ENCODE measurements around the gene GALNT12.

The GALNT12 gene, protein sequence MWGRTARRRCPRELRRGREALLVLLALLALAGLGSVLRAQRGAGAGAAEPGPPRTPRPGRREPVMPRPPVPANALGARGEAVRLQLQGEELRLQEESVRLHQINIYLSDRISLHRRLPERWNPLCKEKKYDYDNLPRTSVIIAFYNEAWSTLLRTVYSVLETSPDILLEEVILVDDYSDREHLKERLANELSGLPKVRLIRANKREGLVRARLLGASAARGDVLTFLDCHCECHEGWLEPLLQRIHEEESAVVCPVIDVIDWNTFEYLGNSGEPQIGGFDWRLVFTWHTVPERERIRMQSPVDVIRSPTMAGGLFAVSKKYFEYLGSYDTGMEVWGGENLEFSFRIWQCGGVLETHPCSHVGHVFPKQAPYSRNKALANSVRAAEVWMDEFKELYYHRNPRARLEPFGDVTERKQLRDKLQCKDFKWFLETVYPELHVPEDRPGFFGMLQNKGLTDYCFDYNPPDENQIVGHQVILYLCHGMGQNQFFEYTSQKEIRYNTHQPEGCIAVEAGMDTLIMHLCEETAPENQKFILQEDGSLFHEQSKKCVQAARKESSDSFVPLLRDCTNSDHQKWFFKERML

DNA sequence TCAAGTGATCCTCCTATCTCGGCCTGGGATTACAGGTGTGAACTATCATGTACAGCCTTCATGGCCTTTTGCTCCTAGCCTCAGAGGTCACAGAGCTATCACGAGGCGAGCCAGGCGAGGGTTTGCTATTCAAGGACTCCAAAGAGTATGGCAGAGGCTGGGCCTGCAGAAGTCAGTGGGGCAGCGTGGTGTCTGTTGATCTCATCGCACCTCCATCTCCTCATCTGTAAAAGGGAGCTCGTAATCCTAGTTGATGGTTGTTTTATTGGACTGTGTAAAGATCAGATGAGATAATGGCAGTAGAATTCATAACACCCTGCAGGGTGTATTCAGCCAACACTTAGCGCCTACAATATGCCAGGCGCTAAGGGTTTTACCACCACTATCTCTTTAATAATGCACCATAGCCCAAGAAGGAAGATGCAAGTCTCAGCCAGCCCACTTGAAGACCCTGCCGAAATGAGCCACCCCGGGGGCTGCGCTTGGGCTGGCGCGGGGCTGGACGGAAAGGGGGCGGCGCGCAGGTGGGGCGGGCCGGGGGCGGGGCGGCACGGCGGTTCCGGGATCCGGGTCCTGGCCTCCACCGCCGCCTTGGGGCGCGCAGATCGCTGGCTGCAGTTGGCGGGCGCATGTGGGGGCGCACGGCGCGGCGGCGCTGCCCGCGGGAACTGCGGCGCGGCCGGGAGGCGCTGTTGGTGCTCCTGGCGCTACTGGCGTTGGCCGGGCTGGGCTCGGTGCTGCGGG is at the start of gene GALNT12:
TSS of gene GALNT12 (plus strand) at position 601 of the 744 bp plus-strand sequence. CDS start at position 630, 29 bp downstream.
- DNase-seq = peak; percentile 44 to 45

DNA sequence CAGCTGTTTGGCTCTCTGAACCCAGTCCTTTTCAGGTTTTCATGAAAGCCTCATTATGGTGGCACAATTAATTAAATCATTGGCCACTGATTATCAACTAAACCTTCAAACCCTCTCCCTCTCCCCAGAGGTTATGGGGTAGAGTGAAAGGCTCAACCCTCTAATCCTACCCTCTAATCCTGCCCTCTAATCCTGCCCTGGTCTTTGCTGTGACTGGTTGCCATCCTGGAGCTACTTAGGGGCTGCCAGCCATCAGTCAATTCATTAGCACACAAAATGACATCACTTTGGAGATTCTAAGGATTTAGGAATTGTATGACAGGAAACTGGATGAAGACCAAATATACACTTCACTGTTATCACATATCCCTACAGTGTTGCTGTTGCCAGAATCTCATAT is 47.2 kb upstream of the GALNT12 start:
- no peak for DNase-seq

DNA sequence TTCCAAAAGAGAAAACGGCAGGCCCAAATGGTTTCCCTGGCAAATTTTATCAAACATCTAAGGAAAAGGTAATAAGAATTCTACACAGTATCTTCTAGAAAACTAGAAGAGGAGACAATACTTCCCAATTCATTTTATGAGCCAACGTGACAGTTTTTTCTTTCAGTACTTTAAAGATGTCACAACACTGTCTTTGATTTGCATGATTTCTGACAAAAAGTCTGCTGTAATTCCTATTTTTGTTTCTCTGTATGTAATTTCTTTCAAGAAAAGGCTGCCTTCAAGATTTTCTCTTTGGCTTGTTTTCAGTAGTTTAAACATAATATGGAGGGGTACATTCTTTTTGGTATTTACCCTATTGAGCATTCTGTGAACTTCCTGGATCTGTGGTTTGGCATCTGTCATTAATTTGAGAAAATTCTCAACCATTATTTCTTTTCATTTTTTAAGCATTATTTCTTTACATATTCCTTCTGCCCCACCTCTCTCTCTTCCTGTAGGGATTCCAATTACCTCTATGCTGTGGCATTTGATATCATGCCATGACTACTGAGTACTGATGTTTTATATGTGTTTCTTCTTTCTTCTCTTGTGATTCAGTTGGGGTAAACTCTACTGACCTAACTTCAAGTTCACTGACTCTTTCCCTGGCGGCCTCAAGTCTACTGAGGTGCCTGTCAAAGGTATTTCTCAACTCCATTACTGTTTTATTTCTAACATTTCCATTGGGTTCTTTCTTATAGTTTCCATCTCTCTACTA is 43.3 kb upstream of the GALNT12 start:
- no peak for DNase-seq

- no peak for DNase-seq
These were observed 42.2 kb upstream of the GALNT12 start for GRCh38 chr9:98765256-98765655.

GRCh38 chr9:98766586-98766985 is 40.9 kb upstream of the GALNT12 start:
- DNase-seq = no peak

DNA sequence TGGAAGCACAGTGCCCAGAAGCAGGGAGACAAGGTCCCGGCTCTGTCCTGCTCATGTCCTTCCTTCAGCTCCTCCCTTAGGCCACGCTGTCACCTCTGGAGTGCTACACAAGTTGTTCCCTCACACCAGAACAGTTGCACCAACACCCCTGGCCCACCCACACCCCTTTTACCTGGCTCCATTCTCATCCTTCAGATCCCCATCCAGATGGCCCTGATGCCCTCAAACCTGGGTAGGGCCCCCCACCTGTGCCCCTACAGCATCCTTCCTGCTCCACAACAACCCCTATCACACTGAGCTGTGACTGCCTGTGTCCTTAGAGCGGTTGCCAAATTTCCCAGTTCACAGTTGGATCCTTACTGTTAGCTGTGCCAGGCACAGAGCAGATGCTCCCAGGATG is 40.3 kb upstream of the GALNT12 start:
- no peak for DNase-seq

DNA sequence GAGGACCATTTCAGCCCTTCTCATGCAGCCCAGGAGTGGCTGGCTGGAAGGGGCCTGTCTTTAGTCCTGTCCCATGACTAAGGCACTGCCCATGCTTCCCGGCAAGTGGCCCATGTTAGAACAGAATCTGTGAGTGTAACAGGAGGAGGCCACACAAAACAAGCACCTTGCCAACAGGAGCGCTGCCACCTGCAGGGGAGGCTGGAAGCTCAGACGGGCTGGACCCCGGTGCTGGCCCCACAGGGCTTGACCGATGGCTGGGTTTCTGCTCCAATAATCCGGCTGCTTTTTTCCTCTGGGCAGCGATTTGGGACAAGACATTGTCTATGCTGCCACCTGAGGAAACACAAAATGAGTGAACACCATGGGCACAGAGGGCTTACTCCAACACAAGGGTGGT is 39.6 kb upstream of the GALNT12 start:
- no peak for DNase-seq

DNA sequence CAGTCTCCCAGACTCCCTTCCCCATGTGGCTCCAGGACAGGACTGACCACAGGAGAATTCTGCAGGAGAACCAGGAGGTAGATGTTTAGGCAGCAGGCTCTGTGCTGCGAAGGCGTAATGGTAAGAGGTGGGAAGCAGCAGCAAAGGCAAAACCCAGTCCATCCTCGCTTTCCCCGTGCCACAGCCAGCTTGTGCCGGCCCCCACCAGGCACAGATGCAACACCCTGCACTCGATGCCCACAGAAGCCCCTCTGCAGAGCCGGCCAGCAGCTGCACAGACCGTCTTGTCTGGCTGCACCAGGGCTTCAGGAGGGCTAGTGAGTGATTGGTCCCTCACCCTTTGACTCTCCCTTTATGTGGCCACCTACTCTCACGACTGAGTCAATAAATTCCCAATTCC is 39.1 kb upstream of the GALNT12 start:
- no peak for DNase-seq

- no peak for DNase-seq
These were observed 36.8 kb upstream of the GALNT12 start for GRCh38 chr9:98770717-98771116.

- DNase-seq = no peak
These were observed 36.1 kb upstream of the GALNT12 start for GRCh38 chr9:98771209-98771874.

GRCh38 chr9:98772364-98773155 is 34.9 kb upstream of the GALNT12 start:
- DNase-seq = no peak

- DNase-seq = no peak
These were observed 33.7 kb upstream of the GALNT12 start for GRCh38 chr9:98773721-98774120.

DNA sequence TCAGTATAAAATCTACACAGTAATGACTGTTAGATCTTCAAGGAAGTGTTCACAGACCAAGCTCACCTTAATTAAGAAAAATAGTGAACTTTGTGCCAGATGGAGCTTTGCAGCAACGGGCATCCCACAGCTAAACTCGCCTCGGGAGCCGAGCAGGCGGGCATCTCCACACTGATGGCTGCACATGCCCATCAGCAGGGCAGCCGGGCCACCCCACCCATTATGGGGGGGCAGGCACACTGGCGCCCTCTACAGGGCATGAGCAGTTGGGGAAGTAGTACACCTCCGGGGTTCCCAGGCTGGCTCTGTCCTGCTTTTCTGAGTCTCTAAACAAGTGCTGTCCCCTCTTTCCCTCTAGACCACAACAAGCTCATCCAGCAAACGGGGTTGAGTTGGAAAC is 32.7 kb upstream of the GALNT12 start:
- DNase-seq = no peak

DNA sequence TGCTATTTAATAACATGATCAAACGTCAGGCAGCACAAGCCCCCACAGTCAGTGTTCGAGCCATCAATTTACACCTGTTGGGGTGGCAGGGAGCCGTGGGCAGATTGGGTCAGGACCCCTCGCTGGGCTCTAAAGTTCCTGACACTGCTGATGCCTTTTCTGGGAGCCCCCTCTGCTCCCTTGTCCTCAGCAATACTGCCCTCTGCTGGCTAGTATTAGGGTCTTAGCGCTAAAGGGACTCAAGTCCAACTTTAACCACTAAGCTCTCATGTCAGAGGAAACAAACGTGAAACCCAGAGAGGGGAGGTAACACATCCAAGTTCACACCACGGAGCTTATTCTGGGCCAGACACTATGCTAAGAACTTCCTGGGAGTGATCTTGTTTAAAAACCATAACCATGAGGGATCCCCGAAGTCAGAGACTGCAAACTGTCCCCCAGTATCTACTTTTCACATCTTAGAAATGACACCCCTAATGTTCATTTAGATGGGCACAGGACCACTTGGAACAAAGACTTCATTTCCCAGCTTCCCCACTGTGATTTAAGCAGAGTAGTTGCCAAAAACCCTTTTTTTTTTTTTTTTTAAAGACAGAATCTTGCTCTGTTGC is 31.5 kb upstream of the GALNT12 start:
- DNase-seq = peak; percentile 7 to 39

DNA sequence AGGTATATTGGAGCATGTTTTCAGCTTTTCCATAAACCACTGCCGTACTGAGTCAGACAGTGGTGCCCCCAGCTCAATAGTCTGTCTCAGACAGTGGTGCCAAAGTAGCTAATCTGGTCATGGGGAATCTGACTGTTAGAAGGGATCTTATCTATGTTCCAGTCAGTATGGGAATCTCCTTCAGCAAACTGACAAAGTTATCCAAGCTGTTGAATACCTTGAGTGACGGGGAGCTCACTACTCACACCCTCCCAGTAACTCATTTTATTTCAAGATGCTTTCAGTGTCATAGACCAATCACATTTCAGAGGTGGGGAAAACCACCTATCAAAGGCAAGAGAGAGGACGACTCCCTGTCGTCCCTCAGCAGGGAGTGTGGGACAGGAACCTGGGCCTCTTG is 29.9 kb upstream of the GALNT12 start:
- no peak for DNase-seq

GRCh38 chr9:98778251-98778650 is 29.2 kb upstream of the GALNT12 start:
- no peak for DNase-seq

DNA sequence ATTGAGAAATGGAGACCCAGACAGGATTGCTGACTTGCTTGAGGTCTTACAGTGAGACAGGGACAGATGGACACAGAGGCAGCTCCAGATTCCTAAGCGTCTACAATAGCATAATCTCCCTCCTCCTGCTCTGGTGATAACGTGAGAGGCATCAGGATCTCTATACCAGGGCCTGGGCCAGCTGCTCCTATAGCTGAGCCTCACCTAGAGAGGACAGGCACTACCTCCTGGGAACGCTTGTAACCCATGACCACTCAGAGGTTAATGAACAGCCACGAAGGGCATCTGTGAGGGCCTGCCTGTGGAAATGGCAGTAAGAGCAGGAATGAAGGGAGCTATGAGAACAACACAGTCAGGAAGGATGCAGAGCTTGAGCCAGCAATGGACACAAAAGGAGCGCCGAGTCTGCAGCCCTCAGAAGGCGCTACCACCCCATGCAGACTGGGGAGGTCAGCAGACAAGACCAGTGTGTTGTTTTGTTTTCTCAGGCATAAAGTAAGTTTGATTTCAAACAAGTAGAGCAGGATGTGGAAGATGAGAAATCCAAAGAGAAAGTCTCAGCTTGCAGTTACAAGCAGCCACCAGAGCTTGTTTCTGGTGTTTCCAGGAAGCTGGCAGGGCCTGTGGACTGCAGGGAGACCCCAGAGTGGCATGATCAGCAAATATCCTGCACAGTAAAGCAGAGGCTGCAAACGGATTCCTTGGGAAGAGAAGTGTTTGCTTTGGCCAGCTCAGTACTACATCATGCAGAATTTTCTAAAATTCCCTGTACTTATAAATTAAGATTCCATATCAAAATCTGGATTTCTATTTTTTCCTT is 28.5 kb upstream of the GALNT12 start:
- DNase-seq = no peak

GRCh38 chr9:98780059-98780749 is 27.3 kb upstream of the GALNT12 start:
- DNase-seq = no peak

- DNase-seq = no peak
These were observed 25.7 kb upstream of the GALNT12 start for GRCh38 chr9:98781588-98782383.
